ENCODE measurements around the gene COPRS. TPM values are rescaled to one million over a fixed set of nuclear protein-coding genes. Genes with fewer than 3 reads are reported as not detected.

The COPRS gene
- total and polyA plus RNA-seq, 2 of the 4 experiments (the other 2 are of a cell fraction) = 95.3 to 123 TPM

- no peak overlapping the region for H2BK5ac ChIP-seq (ENCODE audit: low read depth, low read length, poor library complexity, severe bottlenecking)
- peaks cover 62% of the 10 kb centered on the region for H3K36me3 ChIP-seq (ENCODE audit: control insufficient read depth, insufficient read depth, low read length)
- POLR2A ChIA-PET (ENCODE audit: unreplicated experiment) = no interaction called here
Measured at GRCh38 chr17:31875081-31875480, 16.0 kb upstream of the COPRS start.

More at GRCh38 chr17:31875081-31875480, 16.0 kb upstream of the COPRS start:
- no peak for DNase-seq
- no peak for TF ChIP-seq USF2 (IDR thresholded peaks at IDR 0.05; ENCODE audit: low read depth, low read length)
- no peak for TF ChIP-seq MAZ (IDR thresholded peaks at IDR 0.05; ENCODE audit: borderline replicate concordance, low read depth, low read length)
- CTCF ChIA-PET = no interaction called here
- no peak overlapping the region for H3K27ac ChIP-seq (ENCODE audit: insufficient read depth, low read length)
- no peak overlapping the region for H2BK120ac ChIP-seq (ENCODE audit: low read depth, low read length)
- no peaks in the 10 kb centered on the region for H3K4me1 ChIP-seq (ENCODE audit: control insufficient read depth, insufficient read depth, low read length)
- intact Hi-C loops (cut with micrococcal nuclease) = no loop called here
- no peak overlapping the region for H3K14ac ChIP-seq (replicated peaks; ENCODE audit: low read depth, low read length)
- no peak overlapping the region for H3K56ac ChIP-seq (ENCODE audit: extremely low read depth, insufficient read depth, low read length)
- no peaks in the 10 kb centered on the region for H3K9me1 ChIP-seq (ENCODE audit: insufficient read depth, low read length)
- H2AFZ ChIP-seq (replicated peaks; ENCODE audit: low read length, poor library complexity) = no peak overlapping the region
- BruUV-seq (replicated peaks) = no TSS peak
- WGBS, 2 experiments (ENCODE audit: extremely low coverage in 2 of 2, insufficient read length in 1 of 2) = 83% methylated on average over 1 of the region's 2 CpGs; no CpG with 5 or more reads in 1 of the 2 experiments
- H3K4ac ChIP-seq (ENCODE audit: low read depth, low read length) = no peak overlapping the region
- no peak overlapping the region for H2BK15ac ChIP-seq (ENCODE audit: low read depth, low read length)
- no peak for ATAC-seq (ENCODE audit: low read depth)
- H3K4me3 ChIP-seq (ENCODE audit: insufficient read depth, low read depth, low read length) = no peak overlapping the region
- H4K8ac ChIP-seq (ENCODE audit: low read depth in 2 of 2, low read length in 2 of 2) = no peak overlapping the region
- H2AK9ac ChIP-seq (replicated peaks; ENCODE audit: low read depth, low read length, poor library complexity) = no peak overlapping the region
- dilution Hi-C loops (cut with HindIII; ENCODE audit: low sequenced_read_pairs, unreplicated experiment) = no loop called here
- no peaks in the 10 kb centered on the region for H4K20me1 ChIP-seq (ENCODE audit: insufficient read depth, low read length)
- no peaks in the 10 kb centered on the region for H3K9me3 ChIP-seq (ENCODE audit: control insufficient read depth, insufficient read depth, low read length)
- H2BK20ac ChIP-seq (ENCODE audit: low read depth, low read length) = no peak overlapping the region
- H3K18ac ChIP-seq (ENCODE audit: low read depth, low read length) = no peak overlapping the region
- no peaks in the 10 kb centered on the region for H3K79me1 ChIP-seq (ENCODE audit: low read depth in 1 of 2, low read length in 2 of 2)
- no peaks in the 10 kb centered on the region for H3K27me3 ChIP-seq (ENCODE audit: control insufficient read depth, insufficient read depth, low read length)
- no peak overlapping the region for H3K9ac ChIP-seq (ENCODE audit: low read depth, low read length)
- no peak overlapping the region for H3K23ac ChIP-seq (ENCODE audit: low read depth, low read length)
- no peak overlapping the region for H4K5ac ChIP-seq (ENCODE audit: low read depth, low read length)
- in situ Hi-C loops (cut with MboI; ENCODE audit: low sequenced_read_pairs) = no loop called here
- H4K91ac ChIP-seq (ENCODE audit: insufficient read depth, low read depth, low read length) = no peak overlapping the region
- H2AK5ac ChIP-seq (ENCODE audit: low read depth, low read length) = no peak overlapping the region
- no peak overlapping the region for H3K4me2 ChIP-seq (ENCODE audit: low read depth, low read length)
